Stimulated activated CD4-positive, alpha-beta T cell treated with anti-CD3 and anti-CD28 coated beads, Interleukin-15, amount 100 ng/mL, for 24 hours (primary cell): ENCODE measurements around the gene MXRA7.
"Not testable (repeated sequence)": the region's sequence is repeated elsewhere in the genome, so short reads cannot be mapped to it uniquely, and the experiment has no call there.

Experiments
- DNase-seq: peaks from one replicate; pipeline ENCODE4 v3.0.0-alpha.2; 2020

Gene MXRA7

GRCh38 chr17:76735006-76735405, 24.2 kb upstream of the MXRA7 start:
- no peak for DNase-seq

GRCh38 chr17:76734080-76734840, 23.5 kb upstream of the MXRA7 start:
- peak; percentile 29 for DNase-seq

- DNase-seq = no peak
Observed at GRCh38 chr17:76733618-76733957, 22.8 kb upstream of the MXRA7 start.

- no peak for DNase-seq
Observed at GRCh38 chr17:76732734-76733617, 22.2 kb upstream of the MXRA7 start.

- DNase-seq = peak; percentile 29
Observed at GRCh38 chr17:76731800-76732733, 21.3 kb upstream of the MXRA7 start.

GRCh38 chr17:76727745-76728456, 17.1 kb upstream of the MXRA7 start:
- peak; percentile 28 for DNase-seq

- DNase-seq = peak; percentile 85
Observed at GRCh38 chr17:76726776-76727718, 16.3 kb upstream of the MXRA7 start, which contains the start of gene METTL23. Gene METTL23, plus strand, starts transcription at chr17:76726839. Its CDS starts 2,872 bp downstream, at chr17:76729711.

- peak; percentile 97 for DNase-seq
Observed at GRCh38 chr17:76726231-76726775, 15.5 kb upstream of the MXRA7 start, which contains the start of gene JMJD6. Gene JMJD6, minus strand, starts transcription at chr17:76726606. Its CDS starts 131 bp downstream, at chr17:76726475.

GRCh38 chr17:76725580-76726230, 14.9 kb upstream of the MXRA7 start:
- DNase-seq = peak; percentile 88

GRCh38 chr17:76723812-76724211, 13.0 kb upstream of the MXRA7 start:
- no peak for DNase-seq

- DNase-seq = not testable (repeated sequence)
Observed at GRCh38 chr17:76722977-76723376, 12.2 kb upstream of the MXRA7 start.

GRCh38 chr17:76722279-76722678, 11.5 kb upstream of the MXRA7 start:
- DNase-seq = no peak

- DNase-seq = no peak
Observed at GRCh38 chr17:76721463-76721862, 10.7 kb upstream of the MXRA7 start.

- DNase-seq = no peak
Observed at GRCh38 chr17:76720941-76721340, 10.2 kb upstream of the MXRA7 start.

- no peak for DNase-seq
Observed at GRCh38 chr17:76720211-76720610, 9.4 kb upstream of the MXRA7 start.

GRCh38 chr17:76718516-76718915, 7.8 kb upstream of the MXRA7 start:
- DNase-seq = no peak

- no peak for DNase-seq
Observed at GRCh38 chr17:76716839-76717215, 6.1 kb upstream of the MXRA7 start.

GRCh38 chr17:76716146-76716838, 5.5 kb upstream of the MXRA7 start:
- no peak for DNase-seq

GRCh38 chr17:76715496-76715830, 4.7 kb upstream of the MXRA7 start:
- DNase-seq = no peak
